ENCODE results near the gene NUDC. TPM values are rescaled to one million over a fixed set of nuclear protein-coding genes. Genes with fewer than 3 reads are reported as not detected.
"Not testable (repeated sequence)": the region's sequence is repeated elsewhere in the genome, so short reads cannot be mapped to it uniquely, and the experiment has no call there.

Gene NUDC
- total RNA-seq (2012; rRNA removed) (34.8 and 50.0 TPM in 2 replicates), polyA plus RNA-seq (2012; rRNA removed) (85.7 and 89.8 TPM in 2 replicates), Bru-seq, nascent RNA (percentile 80 among the genes with signal in this experiment), BruChase-seq, experiment 1, labeled RNA remaining after a 6-hour chase (percentile 86 among the genes with signal in this experiment), BruChase-seq, experiment 2, labeled RNA remaining after a 2-hour chase (percentile 74 among the genes with signal in this experiment)
- polyA plus RNA-seq (2012; cell fraction: cytosol; rRNA removed) = 59.3 and 67.1 TPM in 2 replicates
- polyA plus RNA-seq (2012; cell fraction: nucleus; rRNA removed; ENCODE audit: low replicate concordance) = 29.0 and 47.3 TPM in 2 replicates
- long read RNA-seq, transcript NUDC-201 (9 exons, 1,800 nt) = major isoform, 194 of 209 reads
- long read RNA-seq, partial matches to known transcripts = 2 of 209 reads
- long read RNA-seq, other reads (novel, unspliced or antisense) = 13 of 209 reads

DNA sequence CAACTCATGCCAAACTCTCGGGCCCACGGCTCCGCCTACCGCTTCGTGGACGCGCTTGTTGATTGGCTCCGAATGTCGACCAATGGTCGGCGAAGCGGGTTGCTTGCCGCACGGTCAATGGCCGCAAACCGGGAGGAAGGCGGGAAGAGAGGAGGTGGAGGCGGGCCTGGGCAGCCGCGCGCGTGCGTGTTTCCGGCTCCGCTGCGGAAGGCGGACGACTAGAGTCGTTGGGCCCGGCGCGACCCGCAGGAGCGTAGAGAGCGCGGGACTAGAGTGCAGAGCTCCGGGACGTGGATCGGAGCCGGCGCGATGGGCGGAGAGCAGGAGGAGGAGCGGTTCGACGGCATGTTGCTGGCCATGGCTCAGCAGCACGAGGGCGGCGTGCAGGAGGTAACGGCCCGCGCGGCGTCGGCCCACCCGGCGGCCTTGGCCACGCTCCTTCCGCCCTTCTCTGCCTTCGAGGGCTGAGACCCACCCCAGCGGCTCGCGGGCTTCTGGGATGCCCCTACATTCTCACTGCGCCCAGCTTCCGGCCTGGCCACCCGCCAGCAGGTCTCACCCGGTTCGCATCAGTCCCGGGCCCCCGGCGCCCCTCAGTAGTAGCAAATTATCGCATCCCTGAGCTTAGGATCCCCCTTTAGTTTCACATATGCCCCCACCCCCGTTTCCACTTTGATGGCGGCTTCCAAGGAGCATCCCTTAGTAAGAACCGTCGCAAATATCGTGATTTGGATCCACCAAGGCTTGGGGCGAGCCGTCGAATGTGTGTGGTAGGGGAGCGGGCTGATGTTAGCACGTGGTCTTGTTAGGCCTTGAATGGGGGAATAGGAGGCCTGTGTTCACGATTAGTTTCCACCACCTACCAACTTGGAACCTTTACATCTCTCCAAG is at the start of gene NUDC:
TSS of gene NUDC (plus strand) at position 204 of the 891 bp plus-strand sequence. CDS start at position 310, 106 bp downstream.
- 2% methylated on average over 28 of the region's 83 CpGs; no CpG with 5 or more reads in 1 of the 2 experiments for WGBS, 2 experiments (ENCODE audit: extremely low coverage in 2 of 2, insufficient read length in 1 of 2)
- peaks cover 11% of the 10 kb centered on the region for H3K36me3 ChIP-seq (ENCODE audit: control insufficient read depth, insufficient read depth, low read length)
- intact Hi-C loops (cut with micrococcal nuclease) = no loop called here

DNA sequence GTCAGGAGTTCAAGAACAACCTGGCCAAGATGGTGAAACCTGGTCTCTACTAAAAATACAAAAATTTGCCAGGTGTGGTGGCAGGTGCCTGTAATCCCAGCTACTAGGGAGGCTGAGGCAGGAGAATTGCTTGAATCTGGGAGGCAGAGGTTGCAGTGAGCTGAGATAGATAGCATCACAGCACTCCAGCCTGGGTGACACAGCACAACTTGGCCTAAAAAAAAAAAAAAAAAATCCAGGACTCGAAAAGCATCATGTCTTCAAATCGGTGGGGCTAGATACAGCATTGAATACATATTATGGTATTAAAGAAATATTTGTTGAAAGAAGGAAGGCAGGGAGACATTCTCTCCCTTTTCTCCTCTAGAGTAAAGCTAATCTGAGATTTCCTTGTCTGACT is 48.4 kb upstream of the NUDC start:
- H2AK5ac ChIP-seq (ENCODE audit: low read depth, low read length); H4K5ac ChIP-seq (ENCODE audit: low read depth, low read length); H3K4ac ChIP-seq (ENCODE audit: low read depth, low read length); H3K9ac ChIP-seq (ENCODE audit: low read depth, low read length); H3K56ac ChIP-seq (ENCODE audit: extremely low read depth, insufficient read depth, low read length); H3K23ac ChIP-seq (ENCODE audit: low read depth, low read length); H3K14ac ChIP-seq (replicated peaks; ENCODE audit: low read depth, low read length); H3K18ac ChIP-seq (ENCODE audit: low read depth, low read length); DNase-seq; H2BK5ac ChIP-seq (ENCODE audit: low read depth, low read length, poor library complexity, severe bottlenecking); H3K4me1 ChIP-seq (ENCODE audit: control insufficient read depth, insufficient read depth, low read length); H3K4me3 ChIP-seq (ENCODE audit: insufficient read depth, low read depth, low read length); H4K91ac ChIP-seq (ENCODE audit: insufficient read depth, low read depth, low read length); H4K8ac ChIP-seq (ENCODE audit: low read depth in 2 of 2, low read length in 2 of 2); H2AK9ac ChIP-seq (replicated peaks; ENCODE audit: low read depth, low read length, poor library complexity); H2AFZ ChIP-seq (replicated peaks; ENCODE audit: low read length, poor library complexity); H2BK120ac ChIP-seq (ENCODE audit: low read depth, low read length); BruUV-seq (replicated peaks); POLR2A ChIA-PET (ENCODE audit: unreplicated experiment); H2BK15ac ChIP-seq (ENCODE audit: low read depth, low read length); H3K4me2 ChIP-seq (ENCODE audit: low read depth, low read length); H3K27me3 ChIP-seq (ENCODE audit: control insufficient read depth, insufficient read depth, low read length); H3K27ac ChIP-seq (ENCODE audit: insufficient read depth, low read length); ATAC-seq (ENCODE audit: low read depth); intact Hi-C loops (cut with micrococcal nuclease); H4K20me1 ChIP-seq (ENCODE audit: insufficient read depth, low read length); H3K9me1 ChIP-seq (ENCODE audit: insufficient read depth, low read length); H2BK20ac ChIP-seq (ENCODE audit: low read depth, low read length); dilution Hi-C loops (cut with HindIII; ENCODE audit: low sequenced_read_pairs, unreplicated experiment); H3K9me3 ChIP-seq (ENCODE audit: control insufficient read depth, insufficient read depth, low read length): not testable (repeated sequence)
- CTCF ChIA-PET = interaction anchor here (0.6 kb wide), 1 partner anchor 9 kb away, joined by 3 read pairs; no protein-coding TSS in a partner anchor
- in situ Hi-C loops (cut with MboI; ENCODE audit: low sequenced_read_pairs) = loop anchor here (10.0 kb wide), 1 partner anchor 268 kb away; no protein-coding TSS in a partner anchor
- Histone ChIP-seq H3K79me1 (ENCODE audit: low read depth in 1 of 2, low read length in 2 of 2) (peaks cover 0 to 13% of the 10 kb centered on the region in 2 experiments; a peak in 3 of 4 replicates), H3K36me3 (ENCODE audit: control insufficient read depth, insufficient read depth, low read length) (peaks cover 11% of the 10 kb centered on the region)
- WGBS, 2 experiments (ENCODE audit: extremely low coverage in 2 of 2, insufficient read length in 1 of 2) = no CpG with 5 or more reads among the region's 2 CpGs

More for the DNA sequence above, at the start of gene NUDC:
- H4K5ac ChIP-seq (ENCODE audit: low read depth, low read length) = peak within 1 kb of the TSS; percentile 79
- H3K14ac ChIP-seq (replicated peaks; ENCODE audit: low read depth, low read length) = peak within 1 kb of the TSS; percentile 96
- POLR2A ChIA-PET (ENCODE audit: unreplicated experiment) = no interaction called here
- peak within 1 kb of the TSS; percentile 79 for H2BK5ac ChIP-seq (ENCODE audit: low read depth, low read length, poor library complexity, severe bottlenecking)
- peak within 1 kb of the TSS; percentile 79 for H3K27ac ChIP-seq (ENCODE audit: insufficient read depth, low read length)
- peak within 1 kb of the TSS; percentile 62; the same call in 1 of the 2 replicates for H2BK120ac ChIP-seq (ENCODE audit: low read depth, low read length)
- in situ Hi-C loops (cut with MboI; ENCODE audit: low sequenced_read_pairs) (no loop called here), dilution Hi-C loops (cut with HindIII; ENCODE audit: low sequenced_read_pairs, unreplicated experiment) (no loop called here)
- no peak within 1 kb of the TSS for H2BK15ac ChIP-seq (ENCODE audit: low read depth, low read length)
- no peaks in the 10 kb centered on the region for H3K9me3 ChIP-seq (ENCODE audit: control insufficient read depth, insufficient read depth, low read length)
- peak within 1 kb of the TSS; percentile 98 for H2AK9ac ChIP-seq (replicated peaks; ENCODE audit: low read depth, low read length, poor library complexity)
- H3K23ac ChIP-seq (ENCODE audit: low read depth, low read length) = peak within 1 kb of the TSS; percentile 94
- H4K20me1 ChIP-seq (ENCODE audit: insufficient read depth, low read length) = peaks cover 21% of the 10 kb centered on the region
- H3K4ac ChIP-seq (ENCODE audit: low read depth, low read length) = peak within 1 kb of the TSS; percentile 94
- H2AFZ ChIP-seq (replicated peaks; ENCODE audit: low read length, poor library complexity) = peak within 1 kb of the TSS; percentile 94
- H4K91ac ChIP-seq (ENCODE audit: insufficient read depth, low read depth, low read length) = peak within 1 kb of the TSS; percentile 78
- H3K79me1 ChIP-seq (ENCODE audit: low read depth in 1 of 2, low read length in 2 of 2) = peaks cover 20 to 38% of the 10 kb centered on the region in 2 experiments
- CTCF ChIA-PET = no interaction called here
- H2BK20ac ChIP-seq (ENCODE audit: low read depth, low read length) = peak within 1 kb of the TSS; percentile 11; the same call in 1 of the 2 replicates
- BruUV-seq (replicated peaks) = no TSS peak
- DNase-seq (peak; percentile 96), ATAC-seq (ENCODE audit: low read depth) (peak; percentile 99)
- H3K56ac ChIP-seq (ENCODE audit: extremely low read depth, insufficient read depth, low read length) = peak within 1 kb of the TSS; percentile 71
- peaks cover 6% of the 10 kb centered on the region for H3K4me1 ChIP-seq (ENCODE audit: control insufficient read depth, insufficient read depth, low read length)
- peak within 1 kb of the TSS; percentile 100 for H3K4me2 ChIP-seq (ENCODE audit: low read depth, low read length)
- H3K9me1 ChIP-seq (ENCODE audit: insufficient read depth, low read length) = peaks cover 18% of the 10 kb centered on the region
- H3K4me3 ChIP-seq (ENCODE audit: insufficient read depth, low read depth, low read length) = peak within 1 kb of the TSS; percentile 71
- H3K18ac ChIP-seq (ENCODE audit: low read depth, low read length) = no peak within 1 kb of the TSS
- TF ChIP-seq RFX5 (IDR thresholded peaks at IDR 0.05; ENCODE audit: low read depth, low read length) (no peak), MXI1 (IDR thresholded peaks at IDR 0.05; ENCODE audit: borderline replicate concordance, low read depth, low read length) (peak; percentile 73; the same call in 1 of the 2 replicates), POLR2A (IDR thresholded peaks at IDR 0.05; ENCODE audit: low read depth, low read length) (peak; percentile 86)
- TF ChIP-seq, protein P1, sequence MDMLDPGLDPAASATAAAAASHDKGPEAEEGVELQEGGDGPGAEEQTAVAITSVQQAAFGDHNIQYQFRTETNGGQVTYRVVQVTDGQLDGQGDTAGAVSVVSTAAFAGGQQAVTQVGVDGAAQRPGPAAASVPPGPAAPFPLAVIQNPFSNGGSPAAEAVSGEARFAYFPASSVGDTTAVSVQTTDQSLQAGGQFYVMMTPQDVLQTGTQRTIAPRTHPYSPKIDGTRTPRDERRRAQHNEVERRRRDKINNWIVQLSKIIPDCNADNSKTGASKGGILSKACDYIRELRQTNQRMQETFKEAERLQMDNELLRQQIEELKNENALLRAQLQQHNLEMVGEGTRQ (IDR thresholded peaks at IDR 0.05; ENCODE audit: low read depth, low read length) = peak; percentile 24; the same call in 1 of the 2 replicates
- peak within 1 kb of the TSS; percentile 86 to 99 for H4K8ac ChIP-seq (ENCODE audit: low read depth in 2 of 2, low read length in 2 of 2)
- H3K9ac ChIP-seq (ENCODE audit: low read depth, low read length) = peak within 1 kb of the TSS; percentile 83
- H2AK5ac ChIP-seq (ENCODE audit: low read depth, low read length) = peak within 1 kb of the TSS; percentile 94
- H3K27me3 ChIP-seq (ENCODE audit: control insufficient read depth, insufficient read depth, low read length) = no peaks in the 10 kb centered on the region

Data from IMR-90 (cell line).